NCI-H748 (cell line): ENCODE results near the gene CASZ1.

Experiments used
- DNase-seq: peaks from one replicate; lab custom pipeline; 2025; ENCODE audit not compliant: unreplicated experiment; lab: John Stamatoyannopoulos, UW

CASZ1 gene

DNA sequence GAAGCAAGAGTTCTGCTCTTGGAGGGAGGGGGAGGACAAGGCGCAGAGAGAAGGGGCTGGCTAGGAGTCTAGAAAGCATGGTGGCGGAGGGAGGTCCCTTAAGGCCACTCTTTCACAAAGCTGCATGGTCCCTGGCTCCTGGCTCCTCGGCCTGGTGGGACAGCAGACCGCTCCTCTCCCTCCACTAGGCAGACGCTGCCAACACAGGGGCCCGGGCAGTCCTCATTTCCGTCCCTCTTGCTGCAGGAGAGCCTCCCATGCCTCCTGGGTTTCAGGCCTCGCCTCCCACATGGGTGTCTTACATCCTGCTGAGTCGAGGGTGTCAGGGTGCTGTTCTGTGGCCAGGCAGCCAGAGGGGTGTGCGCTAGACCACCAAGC is 108.0 kb downstream of the CASZ1 start:
- no peak for DNase-seq

DNA sequence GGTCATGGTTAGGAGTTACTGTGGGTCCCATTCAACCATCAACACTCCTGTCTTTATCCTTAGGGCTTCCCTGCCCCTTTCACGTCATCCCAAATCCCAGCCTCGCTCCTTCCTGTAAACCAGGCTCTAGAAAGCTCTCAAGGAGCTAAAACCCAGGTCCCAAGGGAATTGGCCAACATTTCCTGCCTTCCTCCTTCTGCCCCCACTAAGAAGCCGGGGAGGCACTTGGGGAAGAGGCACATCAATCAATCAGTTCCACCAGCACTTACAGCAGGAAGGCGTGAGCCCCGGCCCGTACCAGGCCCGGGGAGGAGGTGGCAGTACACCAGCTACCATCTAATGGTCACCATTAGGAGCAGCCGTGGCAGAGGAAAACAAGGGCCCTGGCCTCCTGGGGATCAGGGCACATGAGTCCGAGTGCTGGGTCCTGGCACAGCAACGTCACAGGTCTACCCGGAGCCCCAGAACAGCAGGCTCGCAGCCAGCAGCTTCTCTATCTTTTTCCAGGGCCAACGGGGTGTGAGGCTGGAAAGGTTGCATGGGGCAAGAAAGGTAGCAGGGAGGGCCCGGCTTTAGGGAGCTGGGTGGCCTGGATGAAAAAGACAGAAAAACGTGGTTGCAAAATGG is 108.6 kb downstream of the CASZ1 start:
- no peak for DNase-seq

DNA sequence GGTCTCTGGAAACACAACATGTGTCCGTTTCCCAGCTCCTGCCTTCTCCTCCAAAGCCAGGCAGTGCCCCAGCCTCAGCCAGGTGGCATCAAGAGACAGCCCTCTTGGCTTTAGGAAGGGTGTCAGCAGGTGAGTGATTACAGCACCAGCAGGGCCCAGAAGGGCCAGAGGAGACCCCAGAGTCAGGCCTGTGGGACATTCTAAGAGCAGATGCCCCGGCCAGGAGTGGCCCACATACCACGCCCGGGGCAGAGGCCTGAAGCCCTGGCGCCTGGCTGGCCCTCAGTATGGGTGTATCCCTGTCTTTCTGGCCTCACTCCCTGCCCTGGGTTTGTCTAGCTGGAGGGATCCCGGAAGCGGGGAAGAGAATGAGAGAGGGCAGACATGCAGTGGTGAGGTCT is 109.2 kb downstream of the CASZ1 start:
- peak; percentile 35 for DNase-seq

DNA sequence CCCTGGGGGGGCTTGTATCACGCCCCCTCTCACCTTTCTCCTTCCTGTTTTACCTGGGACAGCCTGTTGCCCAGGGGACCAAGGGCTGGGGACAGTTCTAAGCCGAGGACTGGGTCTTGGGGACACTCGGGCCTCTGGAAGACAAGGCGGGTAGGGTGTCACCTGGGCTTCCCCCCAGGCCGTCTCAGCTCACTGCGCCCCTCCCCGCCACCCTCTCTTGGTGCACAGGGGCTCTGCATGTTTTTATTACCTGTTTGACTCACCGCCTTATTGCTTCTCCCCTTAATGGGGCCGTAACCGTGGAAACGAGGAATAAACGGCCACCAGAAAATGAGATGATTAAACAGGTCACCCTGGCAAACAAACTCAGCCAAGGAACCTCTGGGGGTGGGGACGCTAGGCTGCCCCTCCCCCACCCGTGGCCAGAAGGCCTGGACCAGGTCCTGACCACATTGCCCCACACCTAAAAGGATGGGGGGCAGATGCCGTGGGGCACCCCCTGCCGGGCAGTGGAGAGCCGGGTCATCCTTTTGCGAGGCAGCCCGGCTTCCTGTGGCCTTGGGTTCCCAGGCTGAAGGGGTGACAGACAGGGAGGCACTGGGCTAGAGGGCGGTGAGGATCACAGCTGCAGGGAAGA is 109.9 kb downstream of the CASZ1 start:
- DNase-seq = peak; percentile 94

DNA sequence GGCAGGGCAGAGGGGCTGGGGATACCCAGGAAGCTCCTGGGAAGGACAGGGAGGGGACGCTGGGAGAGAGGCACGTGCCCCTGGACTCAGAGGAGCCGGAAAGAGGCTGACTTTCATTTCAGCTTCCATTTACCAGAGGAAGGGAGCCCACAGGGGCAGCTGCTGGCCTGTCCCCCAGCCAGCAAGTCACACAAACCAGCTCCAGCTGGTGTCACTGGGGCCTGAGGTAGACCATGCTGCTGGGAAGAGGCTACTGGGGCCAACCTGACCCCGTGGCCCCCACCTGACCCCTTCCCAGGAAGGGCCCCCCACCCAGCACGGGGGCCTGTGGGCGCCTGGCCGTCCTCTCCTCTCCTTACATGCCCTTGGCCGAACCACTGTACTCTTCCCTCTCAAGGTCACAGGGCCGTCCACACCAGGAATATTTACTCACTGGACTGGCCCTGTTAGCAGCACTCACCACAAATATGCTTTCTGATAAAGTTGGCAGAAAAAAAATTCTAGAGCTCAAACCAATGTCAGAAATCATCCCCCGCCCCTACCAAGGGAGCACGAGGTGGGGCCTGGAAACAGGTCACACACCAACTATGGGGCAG is 110.5 kb downstream of the CASZ1 start:
- no peak for DNase-seq

DNA sequence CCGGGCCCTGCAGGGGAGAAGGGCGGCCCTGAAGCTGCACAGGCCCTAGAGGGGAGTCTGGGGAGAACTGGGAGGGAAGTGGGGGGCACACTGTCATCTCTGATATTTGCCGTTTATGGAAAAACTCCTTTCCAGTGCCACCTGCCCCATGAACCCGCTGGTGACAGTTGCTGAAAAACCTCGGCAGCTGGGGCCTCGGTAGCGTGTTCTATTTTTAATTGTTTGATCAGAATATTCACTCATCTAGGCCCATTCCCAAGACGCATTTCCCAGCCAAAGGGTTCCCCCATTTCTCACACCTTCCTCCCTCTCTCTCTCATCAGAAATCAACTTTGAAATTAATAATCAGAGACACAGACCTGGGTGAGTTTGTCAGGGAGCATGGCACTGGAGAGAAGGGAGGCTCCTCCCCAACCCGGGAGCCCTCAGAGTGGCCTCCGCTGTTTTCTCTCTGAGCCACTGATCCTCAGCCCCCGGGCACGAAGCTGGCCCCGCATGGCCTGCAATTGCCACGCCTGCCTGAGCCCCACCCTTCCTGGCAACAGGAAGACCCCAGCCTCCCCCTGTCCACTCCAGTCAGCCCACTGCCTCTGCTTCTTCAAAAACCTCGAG is 111.1 kb downstream of the CASZ1 start:
- peak; percentile 19 for DNase-seq

DNA sequence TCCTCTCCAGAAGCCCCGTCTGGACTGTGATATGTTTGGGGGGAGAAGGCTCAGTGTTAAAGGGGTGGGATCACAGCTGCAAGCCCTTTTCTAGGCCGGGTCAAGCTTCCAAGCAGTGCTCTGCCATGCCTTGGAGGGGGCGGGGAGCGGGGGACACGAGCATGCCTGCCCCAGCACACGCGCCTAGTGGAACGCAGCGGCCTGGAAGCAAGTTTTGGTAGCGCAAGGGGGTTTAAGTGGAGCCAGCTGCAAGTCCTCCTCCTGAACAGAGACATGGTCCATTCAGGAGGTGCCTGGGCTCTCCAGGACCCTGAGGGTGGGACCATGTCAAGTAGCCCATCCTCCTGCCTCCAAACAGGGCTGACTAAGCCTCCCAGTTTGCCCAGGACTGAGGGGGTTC is 112.2 kb downstream of the CASZ1 start:
- no peak for DNase-seq

DNA sequence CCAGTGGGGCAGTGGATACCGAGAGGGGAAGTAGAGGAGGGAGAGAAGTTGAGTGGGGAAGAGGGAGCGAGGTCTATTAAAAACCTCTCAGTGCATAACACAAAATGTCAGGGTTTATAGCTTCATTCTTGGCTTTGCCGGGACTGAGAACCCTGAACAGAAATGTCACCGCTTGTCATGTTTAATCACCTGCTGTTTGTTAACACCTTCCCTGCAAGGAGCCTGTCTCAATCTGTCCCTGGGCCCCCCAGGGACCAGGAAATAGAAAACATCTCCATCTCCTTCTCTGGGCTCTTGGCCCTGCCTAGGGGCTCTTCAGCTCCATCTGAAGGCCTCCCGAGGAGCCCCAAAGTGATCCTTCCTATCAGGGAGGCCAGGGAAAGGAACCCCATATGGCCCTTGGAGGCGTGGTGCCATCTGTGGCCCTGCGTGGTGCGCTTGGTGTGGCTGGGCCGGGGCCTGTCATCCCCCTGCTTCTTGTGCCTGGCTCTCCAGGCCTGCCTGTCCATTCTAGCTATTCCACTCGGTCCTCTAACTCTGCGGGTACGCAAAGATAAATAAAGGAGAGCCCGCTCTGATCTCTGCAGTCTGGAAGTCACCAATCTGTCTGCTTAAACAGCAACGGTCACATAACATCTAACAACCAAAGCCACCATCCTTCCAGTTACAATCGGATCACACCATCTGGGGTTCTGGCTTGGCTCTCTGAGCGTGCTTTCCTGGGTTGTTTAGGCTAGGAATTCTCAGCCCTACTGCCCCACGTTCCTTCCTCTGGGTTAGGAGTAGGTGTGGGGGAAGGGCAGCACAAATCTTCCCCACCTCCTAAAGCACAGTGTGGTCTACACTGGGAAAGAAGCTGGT is 113.8 kb downstream of the CASZ1 start:
- DNase-seq = peak; percentile 8

DNA sequence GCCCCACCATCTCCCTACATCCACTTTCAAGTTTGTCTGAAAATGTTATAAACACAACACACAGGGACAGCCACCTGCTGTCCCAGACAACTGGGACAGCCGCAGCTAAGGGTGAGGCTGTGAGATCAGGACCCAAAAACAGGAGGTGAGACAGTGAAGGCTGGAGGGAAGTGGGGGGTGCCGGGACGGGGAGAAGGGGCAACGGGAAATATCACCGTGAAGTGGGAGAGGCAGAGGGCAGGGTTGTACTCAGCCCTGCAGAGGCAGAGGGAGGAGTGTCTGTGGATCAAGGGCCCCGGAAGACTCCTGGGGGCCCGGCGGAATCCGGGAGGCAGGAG is 114.4 kb downstream of the CASZ1 start:
- no peak for DNase-seq

DNA sequence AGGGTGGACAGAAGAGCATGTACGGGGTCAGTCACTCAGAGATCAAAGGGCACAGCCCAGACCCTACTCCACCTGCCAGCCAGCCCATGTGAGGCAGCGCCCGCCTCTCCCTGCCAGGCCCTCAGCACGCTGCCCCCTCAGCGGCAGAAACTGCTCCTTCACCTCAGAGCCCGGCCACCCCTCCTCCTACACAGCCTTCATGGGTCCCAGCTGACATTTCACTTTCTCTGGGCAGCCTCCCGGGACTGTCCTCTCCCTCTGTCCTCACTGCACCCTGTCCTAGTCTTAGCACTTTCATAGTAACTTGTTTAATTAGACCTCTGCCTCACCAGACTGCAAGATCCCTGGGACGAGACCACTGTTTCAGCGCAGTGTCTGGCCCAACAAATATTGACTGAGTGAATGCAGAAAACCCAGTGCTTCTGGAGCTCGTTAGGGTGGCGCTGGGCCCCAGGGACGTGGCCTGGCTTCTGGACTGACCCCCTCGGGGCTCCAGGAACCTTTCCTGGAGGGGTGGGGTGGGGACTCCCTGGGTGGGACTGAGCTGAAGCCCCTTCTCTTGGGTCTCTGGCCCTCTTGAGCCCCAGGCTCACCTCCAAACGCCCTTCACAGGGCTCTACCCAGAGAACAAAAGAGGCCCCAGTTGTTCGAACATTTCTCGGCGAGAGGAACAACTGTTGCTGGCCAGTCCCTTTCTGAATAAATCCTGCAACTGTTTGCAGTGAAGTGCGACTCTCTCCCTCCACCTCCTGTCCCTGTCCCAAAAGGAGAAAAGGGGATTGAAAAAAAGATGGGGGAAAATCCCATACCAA is 114.9 kb downstream of the CASZ1 start:
- no peak for DNase-seq

DNA sequence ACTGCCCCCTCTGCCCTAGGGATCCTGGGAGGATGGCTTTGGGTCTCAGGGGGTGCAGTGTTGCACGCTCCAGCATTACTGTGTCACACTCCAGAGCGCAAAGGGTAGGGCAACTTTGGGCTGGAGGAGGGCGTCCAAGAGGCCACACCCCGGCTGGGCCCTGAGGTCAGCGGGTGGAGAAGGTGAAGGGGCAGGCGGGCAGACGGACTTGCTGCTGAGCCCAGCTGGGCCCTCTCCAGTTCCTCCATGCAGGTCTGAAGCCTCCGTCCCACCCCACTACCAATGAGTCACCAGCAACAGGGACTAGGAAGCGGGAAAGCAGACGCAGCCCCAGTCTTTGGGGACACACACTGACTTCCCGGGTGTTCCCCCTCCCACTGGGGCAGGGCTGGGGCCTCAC is 116.0 kb downstream of the CASZ1 start:
- no peak for DNase-seq

DNA sequence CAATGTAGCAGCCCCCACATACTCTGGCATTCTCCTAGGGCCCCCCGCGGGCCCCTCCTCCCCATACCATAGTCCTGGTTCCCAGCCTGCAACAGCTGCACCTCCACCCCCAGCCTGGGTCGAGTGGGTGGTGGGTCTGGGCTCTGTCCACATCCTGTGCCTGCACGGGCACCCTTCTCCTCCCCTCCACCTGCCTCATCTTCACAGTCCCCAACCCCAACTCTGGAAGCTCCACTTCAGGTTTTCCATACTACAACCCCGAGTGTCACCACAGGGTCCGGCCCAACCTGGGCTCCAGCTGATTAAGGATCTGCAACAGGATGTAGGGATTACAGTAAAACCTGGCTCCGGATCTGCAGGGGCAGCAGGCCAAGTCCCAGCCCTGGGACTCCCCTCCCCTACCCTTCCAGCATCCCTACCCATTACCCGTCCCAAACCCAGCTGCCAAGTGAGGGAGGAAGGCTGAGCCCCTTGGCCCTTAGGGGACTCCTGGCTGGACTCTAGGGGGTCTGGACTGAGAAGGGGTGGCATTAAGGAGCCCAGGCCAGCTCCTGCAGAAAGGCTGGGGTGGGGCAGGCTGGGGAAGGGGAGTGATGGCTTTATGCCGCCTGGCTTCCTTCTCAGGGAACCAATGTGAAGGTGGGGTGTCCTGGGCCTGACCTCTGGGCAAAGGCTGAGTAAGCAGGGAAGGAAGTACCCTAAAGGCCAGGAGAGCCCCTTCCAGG is 116.8 kb downstream of the CASZ1 start:
- DNase-seq = no peak

DNA sequence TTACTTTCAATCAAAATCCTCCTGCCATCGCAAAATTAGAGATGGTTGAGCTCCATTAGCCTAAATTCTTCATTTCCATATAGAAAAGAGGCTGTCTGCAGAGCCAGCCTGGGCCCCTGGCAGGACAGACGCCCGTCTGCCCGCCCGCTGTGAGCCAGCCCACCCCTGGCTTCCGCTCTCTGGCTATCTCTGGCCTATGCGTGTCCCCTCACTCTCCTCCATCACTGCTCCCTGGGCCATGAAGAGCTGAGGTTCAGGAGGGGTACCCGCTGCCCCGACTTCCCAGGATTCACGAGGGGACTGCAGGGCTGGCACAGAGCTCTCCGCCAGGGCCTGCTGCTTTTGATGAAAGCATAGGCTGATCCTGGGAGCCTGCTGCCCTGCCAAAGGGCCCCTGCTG is 117.6 kb downstream of the CASZ1 start:
- DNase-seq = no peak

DNA sequence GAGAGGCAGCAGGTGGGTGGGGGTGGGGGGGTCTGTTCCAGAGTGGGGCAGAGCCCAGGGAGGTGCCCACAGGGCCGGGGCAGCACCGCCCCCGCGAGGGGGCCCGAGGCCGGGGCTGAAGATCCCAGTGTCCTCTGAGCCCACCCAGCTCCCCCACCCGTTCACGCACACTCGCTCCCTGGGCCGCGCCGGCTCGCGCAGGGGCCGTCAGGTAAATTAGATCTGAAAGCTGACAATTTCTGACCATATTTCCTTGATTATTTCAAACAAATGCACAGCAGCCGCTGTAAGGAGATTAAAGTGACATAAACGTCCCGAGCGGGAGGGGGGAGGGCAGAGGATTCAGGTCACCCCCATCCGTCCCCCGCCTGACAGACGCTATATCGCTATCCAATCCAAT is 118.0 kb downstream of the CASZ1 start:
- no peak for DNase-seq

DNA sequence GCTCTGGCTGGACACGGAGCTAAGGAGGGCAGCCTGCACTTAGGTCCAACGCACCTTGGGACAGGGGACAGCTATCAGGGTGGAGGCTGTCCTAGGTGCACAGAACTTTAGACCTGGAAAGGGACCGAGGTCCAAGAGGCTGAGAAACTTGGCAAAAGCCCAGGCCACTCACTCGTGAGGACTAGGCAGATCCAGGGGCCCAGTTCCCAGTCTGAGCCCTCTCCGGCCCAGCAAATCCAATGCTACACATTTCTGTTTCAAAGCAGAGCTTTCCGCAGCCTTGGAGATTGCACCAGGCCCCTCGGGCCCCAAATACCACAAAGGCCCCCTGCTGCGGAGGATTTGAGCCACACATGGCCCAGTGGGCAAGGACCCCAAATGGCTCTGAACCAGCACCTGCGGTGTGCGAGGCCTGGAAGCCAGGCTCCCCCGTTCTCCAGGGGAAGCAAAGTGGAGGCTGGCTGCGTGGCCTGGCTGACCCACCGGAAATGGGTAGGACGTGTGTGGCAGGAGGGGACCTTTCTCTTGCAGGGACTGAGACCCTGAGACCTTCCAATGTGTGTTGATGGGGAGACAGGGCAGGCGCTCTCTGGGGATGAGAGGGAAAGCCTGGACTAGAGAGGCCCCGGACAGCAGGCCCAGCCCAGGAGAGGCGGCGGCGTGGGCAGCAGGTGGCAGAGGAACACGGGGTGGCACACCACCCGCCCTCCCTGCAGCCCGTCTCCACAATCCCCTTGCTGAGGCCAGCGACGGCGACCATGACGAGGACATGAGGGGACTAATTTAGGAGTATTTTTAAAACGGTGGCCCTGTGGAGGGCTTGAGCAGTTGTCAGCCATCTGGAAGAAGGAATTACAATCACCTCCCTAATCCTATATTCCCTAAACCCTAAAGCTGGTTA is 118.7 kb downstream of the CASZ1 start:
- DNase-seq = no peak

DNA sequence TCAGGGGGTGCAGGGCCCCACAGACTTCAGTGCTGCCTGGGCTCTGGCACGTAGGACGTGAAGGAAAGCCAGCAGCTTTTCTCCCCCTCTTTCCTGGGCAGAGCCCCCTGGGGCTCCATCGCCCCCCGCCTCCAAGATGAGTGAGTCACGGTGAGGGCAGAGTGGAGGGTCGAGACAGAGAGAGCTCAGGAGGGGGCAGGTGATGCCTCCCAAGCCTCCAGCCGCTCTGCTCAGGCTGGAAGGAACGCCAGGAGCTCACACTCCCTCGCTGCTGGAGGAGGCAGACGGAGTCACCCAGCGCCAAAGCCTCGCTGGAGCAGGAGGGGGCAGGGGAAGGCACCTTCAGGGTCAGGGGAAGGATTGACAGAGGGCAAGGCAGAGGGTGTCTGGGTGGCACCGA is 119.5 kb downstream of the CASZ1 start:
- DNase-seq = no peak

DNA sequence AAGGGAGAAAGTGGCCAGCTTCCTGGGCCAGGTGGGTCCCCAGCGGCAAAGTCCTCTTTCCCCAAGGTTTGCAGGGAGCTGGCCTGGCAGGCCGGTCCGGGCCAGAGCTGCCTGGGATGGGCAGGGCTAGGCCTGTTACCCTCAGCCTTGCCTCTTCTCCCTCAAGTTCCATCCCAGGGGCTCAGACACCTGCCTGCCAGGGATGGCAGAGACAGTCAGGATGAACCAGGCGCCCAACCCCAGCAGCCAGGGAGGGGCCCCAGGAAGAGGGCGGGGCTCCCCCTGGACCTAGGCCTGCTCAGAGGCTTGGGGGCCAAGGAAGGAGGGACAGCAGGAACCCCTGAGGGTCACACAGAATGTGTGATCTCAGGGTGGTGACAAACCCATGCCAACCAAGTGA is 120.6 kb downstream of the CASZ1 start:
- DNase-seq = no peak

DNA sequence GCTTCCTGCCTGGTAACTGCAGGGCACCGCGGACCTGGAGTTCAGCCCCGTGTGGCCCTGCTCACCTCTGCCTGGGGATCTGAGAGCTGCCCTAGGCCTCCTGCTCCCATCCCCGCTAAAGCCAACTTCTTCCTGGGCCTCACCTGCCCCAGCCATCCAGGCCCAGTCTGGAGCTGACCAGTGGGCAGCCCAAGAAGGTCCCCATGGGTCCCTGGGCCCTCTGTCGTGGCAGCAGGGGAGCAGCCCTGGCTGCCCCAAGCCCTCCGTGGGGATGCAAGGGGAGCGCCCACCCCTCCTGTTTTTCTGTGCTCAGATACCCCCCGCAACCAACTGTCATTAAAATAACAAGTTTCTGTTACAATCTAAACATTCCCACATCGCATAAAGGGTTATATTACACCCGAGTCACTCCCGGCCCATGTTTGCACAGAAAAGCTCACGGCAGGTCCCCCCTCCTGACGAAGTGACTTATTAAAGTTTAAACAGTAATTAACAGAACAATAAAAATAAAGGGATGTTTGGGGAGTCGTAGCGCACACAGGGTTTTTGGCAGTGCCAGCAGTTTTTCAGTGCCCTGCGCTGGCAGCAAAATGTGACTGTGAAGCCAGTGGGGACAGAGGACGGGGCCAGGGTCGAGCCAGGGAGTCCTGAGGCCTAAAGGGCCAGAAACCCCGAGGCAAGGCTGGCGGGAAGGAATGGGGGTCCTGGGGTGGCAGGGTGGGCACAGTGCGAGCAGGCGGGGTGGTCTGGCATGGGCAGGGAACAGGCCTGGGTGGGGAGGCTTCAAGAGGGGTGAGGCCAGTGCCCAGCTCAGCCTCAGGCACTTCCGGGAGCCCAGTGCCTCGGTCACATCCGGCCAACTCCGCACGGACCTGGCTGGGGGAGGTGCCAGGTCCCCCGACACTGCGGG is 121.5 kb downstream of the CASZ1 start:
- DNase-seq = peak; percentile 81
